ENCODE results near the gene ZNF829.

ZNF829 gene

DNA sequence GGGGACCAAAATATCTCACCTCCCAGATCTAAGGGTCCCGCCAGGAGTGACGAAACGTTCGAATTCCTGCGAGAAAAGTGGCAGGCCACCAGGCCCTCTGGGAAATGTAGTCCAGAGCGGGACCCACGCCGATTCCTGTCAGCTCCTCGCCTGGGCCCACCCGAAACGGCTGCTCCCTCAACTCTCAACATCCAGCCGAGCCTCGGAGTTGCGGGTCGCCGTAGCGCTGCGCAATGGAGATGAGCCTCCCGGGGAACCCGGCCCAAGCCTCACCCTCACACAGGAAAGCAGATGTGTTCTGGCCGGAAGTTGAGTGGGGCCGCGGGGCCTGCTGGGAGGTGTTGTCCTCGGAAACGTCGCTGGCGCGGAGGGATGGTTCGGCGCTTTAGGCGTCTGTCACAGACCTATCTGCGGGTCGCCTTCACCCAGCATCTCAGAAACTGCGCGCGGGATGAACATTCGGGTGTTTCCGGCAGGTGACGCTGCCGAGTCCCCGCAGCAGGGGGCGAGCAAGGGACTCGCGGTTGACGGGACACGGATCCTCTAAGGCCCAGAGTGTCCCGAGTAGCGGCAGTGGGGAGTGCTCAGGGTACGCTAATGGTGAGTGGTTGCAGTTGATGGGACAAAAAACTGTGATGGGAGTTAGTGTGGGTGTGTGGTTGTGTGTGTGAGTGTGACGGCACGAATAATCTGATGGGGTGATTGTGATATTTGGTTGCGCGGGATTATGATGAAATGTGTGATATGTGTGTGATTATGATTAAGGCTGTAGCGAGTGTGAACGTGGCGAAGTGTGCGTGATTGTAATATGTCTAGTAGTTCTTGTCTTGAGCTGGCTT, at the start of gene ZNF829, which contains the start of gene ZNF568:
TSS of gene ZNF829 (minus strand) at position 300 of the 839 bp plus-strand sequence. CDS start 1,124 bp downstream, outside the sequence.
TSS of gene ZNF568 (plus strand) at position 341 of the 839 bp plus-strand sequence. CDS start 6,439 bp downstream, outside the sequence.
- DNase-seq: peak; percentile 83

DNA sequence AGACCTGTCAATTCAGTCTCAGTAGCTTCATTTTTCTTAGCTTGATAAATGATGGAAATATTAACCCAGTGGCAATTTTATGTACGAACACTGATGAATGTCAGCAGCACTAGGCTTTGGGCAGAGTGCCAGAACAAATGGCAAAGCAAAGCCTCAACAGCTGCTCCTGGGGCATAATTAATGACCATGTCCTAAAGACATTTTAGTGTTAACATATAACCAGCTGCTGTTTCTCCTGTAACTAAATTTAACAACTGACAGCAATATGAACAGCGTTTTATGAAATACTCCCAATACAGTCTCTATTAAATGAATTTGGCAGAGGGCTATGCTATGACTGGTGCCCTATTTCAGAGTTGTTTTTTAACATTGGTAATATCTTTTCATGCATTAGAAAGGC, 47.2 kb upstream of the ZNF829 start:
- no peak for DNase-seq

DNA sequence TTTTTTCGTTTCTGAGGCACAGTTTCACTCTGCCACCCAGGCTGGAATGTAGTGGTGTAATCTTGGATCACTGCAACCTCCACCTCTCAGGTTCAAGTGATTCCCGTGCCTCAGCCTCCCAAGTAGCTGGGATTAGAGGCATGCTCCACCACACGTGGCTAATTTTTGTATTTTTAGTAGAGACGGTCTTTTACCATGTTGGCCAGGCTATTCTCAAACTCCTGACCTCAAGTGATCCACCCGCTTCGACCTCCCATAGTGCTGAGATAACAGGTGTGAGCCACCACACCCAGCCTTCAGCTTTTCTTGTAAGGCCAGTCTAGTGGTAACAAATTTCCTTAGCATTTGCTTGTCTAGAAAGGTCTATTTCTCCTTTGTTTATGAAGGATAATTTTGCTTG, 46.3 kb upstream of the ZNF829 start:
- DNase-seq: no peak

DNA sequence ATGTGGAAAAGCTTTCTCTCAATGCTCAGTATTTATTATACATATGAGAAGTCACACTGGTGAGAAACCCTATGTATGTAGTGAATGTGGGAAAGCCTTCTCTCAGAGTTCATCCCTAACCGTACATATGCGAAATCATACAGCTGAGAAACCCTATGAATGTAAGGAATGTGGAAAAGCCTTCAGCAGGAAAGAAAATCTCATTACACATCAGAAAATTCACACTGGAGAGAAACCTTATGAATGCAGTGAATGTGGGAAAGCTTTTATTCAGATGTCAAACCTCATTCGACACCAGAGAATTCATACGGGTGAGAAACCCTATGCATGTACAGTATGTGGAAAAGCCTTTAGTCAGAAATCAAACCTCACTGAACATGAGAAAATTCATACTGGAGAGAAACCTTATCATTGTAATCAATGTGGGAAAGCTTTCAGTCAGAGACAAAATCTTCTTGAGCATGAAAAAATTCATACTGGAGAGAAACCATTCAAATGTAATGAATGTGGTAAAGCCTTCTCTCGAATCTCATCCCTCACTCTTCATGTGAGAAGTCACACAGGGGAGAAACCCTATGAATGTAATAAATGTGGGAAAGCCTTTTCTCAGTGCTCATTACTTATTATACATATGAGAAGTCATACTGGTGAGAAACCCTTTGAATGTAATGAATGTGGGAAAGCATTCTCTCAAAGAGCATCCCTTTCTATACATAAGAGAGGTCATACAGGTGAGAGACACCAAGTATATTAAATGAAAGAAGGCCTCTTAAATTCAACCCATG, 34.4 kb upstream of the ZNF829 start:
- no peak for DNase-seq

DNA sequence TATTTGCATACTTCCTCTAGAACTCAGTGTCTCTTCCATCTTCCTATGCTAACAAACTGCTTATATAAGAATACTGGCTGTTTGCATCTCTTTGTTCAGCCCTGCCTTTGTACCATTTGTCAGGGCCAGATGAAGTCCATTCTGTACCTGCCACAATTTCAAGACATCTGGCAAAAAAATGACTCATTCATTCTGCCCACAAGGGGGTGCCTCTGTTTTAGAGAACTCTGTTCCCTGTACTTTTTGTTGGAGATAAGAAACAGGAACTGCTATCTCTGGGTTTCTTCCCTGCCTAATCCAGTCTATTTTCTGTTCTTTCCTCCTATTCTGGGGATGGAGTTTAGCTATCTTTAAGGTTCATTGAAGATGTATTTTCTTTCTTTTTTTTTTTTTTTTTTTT, 23.1 kb upstream of the ZNF829 start:
- no peak for DNase-seq

DNA sequence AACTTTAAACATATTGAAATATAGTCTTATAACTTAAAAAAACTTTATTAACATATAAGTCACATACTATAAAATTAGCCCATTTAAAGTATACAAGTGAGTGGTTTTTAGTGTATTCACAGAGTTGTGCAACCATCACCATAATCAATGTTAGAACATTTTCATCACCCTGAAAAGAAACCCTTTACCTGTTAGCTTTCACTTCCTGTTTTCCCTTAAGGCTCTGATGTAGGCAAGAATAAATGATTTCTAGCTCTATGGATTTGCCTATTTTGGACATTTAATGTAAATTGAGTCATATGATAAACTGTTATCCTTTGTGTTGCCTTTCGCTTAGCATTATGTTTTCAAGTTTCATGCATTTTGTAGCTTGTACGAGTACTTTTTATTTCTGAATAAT, 15.6 kb upstream of the ZNF829 start:
- DNase-seq: no peak

DNA sequence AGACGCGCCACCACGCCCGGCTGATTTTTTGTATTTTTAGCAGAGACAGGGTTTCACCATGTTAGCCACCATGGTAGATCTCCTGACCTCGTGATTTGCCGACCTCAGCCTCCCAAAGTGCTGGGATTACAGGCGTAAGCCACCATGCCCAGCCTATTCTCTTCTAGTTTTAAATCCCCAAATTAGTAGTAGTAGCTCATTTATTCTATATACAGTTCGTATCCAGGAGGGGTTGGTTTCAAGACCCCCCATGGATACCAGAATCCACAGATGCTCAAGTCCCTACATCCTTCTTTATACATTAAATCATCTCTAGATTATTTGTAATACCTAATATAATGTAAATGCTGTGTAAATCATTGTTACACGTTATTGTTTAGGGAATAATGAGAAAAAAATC, 2.0 kb upstream of the ZNF829 start:
- no peak for DNase-seq

DNA sequence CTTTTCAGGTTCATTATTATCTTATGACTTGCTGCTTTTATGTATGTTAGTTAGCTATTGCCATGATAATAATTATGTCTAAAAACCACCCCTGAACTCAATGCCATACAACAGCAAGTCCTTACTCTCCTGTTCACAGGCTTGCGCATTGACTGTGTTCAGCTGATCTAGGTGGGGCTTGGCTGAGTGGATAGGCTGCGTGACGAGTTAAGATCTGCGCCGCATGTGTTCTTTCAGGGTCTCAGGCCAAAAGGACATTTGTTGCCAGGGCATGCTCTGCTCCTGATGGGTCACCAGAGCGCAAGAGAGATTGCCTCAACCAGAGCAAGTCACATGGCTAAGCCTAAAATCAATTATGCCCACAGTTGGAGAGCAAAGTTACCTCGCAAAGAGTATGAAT, 900 bp upstream of the ZNF829 start:
- DNase-seq: no peak

DNA sequence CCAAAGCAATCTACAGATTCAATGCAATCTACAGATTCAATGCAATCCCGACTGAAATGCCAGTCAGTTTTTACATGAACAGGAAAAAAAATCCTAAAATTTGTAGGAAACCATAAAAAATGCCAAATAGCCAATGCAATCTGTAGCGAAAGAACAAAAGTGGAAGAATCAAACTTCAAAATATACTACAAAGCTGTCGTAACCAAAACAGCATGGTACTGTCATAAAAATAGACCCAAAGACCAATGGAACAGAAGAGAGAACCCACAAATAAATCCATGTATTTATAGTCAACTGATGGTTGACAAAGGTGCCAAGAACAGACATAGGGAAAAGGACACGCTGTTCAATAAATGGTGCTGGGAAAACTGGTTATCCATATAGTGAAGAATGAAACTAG, 17.7 kb downstream of the ZNF829 start:
- no peak for DNase-seq

DNA sequence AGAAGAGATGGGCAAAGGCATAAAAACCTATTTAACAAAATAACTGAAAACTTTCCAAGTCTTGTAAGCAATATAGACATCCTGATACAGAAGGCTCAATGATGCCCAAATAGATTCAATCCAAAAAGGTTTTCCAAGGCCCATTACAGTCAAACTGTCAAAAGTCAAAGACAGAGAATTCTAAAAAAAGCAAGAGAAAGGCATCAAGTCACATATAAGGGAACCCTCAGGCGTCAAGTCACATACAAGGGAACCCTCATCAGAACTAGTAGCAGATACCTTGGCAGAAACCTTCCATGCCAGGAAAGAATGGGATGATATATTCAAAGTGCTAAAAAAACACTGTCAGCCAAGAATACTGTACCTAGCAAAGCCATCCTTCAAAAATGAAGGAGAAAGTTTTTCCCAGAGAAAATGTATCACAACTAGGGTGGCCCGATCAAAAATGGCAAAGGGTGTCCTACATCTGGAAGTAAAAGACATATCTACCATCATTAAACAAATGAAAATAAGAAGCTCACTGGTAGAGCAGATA, 21.2 kb downstream of the ZNF829 start:
- no peak for DNase-seq

DNA sequence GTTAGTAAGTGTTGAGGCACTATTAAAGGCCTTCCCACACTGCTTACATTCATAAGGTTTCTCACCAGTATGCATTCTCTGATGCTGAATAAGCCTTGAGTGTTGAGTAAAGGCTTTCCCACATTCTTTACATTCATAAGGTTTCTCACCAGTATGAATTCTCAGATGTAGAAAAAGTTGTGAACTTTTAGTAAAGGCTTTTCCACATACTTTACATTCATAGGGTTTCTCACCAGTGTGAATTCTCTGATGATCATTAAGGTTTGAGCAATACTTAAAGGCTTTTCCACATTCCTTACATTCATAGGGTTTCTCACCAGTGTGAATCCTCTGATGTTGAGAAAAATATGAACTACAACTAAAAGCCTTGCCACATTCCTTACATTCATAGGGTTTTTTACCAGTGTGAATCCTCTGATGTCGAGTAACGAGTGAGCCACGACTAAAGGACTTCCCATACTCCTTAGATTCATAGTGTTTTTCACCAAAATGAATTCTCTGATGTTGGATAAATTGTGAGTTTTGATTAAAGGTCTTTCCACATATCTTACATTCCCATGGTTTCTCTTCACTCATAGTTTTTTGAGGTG, 24.2 kb downstream of the ZNF829 start:
- DNase-seq: no peak

DNA sequence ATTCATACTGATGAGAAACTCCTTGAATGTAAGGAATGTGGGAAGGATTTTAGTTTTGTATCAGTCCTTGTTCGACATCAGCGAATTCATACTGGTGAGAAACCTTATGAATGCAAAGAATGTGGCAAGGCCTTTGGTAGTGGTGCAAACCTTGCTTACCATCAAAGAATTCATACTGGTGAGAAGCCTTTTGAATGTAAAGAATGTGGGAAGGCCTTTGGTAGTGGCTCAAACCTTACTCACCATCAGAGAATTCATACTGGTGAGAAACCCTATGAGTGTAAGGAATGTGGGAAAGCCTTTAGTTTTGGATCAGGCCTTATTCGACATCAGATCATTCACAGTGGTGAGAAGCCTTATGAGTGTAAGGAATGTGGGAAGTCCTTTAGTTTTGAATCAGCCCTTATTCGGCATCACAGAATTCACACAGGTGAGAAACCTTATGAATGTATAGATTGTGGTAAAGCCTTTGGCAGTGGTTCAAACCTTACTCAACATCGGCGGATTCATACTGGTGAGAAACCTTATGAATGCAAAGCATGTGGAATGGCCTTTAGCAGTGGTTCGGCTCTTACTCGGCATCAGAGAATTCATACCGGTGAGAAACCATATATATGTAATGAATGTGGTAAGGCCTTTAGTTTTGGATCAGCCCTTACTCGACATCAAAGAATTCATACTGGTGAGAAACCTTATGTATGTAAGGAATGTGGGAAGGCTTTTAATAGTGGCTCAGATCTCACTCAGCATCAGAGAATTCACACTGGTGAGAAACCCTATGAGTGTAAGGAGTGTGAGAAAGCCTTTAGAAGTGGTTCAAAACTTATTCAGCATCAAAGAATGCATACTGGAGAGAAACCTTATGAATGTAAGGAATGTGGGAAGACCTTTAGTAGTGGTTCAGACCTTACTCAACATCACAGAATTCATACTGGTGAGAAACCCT, 38.8 kb downstream of the ZNF829 start:
- DNase-seq: no peak

DNA sequence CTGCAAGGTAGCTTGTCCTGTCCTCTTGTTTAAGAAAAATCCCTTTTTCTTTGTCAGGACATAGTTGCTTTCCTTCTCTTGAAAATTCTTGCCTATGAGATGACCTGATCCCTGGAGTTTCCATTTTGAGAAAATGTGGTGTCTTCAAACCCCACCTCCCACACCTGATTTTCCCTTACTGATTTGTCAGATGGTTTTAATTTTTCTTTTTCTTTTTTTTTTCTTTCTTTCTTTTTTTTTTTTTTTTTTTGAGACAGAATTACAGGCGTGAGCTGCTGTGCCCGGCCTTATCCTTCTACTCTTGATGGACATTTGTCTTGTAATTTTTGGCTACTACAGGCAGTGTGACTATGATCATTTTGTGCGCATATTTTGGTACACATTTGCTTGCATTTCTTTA, 64.2 kb downstream of the ZNF829 start:
- DNase-seq: no peak

DNA sequence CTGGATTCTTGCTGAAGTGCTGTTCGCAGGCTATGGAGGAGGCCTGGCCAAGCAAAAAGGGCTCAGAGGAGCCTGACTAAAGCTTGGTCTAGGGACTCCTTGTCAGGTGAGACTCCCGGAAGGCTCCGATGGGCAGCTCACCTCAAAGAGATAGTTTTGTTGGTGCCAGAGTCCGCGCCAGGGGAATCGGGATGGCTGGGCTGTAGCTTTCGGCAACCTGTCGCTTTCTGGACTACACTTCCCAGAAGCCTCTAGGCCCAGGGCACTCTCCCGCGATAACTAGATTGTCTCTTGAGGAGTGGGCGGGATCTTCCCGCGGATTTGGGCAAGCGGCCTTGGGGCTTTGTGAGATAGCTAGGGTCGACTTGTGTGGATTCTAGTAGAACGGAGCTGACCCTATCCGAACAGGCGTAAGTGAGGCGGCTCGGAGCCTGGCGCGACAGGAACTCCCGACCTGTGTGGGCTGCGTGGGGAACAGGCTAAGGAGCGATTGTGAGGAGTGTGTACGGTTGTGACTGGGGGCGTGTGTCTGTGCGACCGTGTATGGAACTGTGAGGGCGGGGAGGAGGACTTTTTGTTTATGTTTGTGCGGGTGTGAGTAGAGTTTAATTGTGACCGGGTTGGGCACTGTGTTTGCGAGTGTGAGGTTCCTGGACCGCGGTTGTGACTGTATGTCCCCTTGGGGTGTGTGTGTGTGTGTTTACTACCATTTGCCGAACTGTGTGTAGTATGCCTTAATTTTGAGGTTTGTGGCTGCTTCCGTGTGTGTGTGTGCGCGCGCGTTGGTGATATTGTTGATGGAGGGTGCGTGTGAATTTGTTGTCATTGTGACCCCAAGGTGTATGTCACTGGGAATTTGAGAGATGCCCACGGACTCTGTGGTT, 65.3 kb downstream of the ZNF829 start, which contains the start of gene ZNF345:
TSS of gene ZNF345 (plus strand) at position 318 of the 884 bp plus-strand sequence. CDS start 25,955 bp downstream, outside the sequence.
- DNase-seq: peak; percentile 66 to 67

DNA sequence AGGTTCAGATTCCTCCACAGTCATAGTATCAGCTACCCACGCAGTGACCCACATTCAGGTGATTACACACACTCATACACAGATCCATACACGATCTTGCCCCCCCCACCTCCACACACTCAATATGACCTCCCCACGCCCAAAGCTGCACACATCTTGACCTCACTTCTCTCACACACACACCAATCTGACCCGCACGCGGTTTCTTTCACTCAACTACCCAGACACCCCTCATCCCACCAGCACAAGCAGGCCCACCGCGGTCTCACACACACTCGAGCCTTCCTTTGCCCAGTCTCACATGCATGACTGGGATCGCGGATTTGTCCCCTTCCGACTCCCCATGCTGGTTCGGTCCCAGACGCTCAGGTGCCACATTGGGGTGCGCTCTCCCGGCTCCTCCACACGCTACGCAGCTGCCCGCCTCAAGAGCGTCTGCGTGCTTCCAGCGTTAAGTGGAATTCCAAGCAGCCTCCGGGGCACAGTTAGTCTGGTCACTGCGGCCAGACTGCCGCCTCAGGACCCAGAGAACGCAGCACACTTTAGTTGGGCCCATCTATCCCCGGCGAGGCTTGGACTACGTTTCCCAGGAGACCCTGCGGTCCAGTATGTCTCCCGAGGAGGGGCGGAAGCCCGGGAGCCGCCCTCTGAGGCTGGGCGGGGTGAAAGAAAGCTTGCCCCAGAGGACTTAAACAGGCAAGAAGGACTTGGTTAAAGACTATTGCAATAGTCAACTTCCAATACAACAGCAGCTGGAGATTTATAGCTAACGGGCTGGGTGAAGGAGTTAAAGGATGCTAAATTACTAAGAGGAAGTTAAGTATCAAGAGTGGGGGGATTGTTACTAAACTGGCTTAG, 66.2 kb downstream of the ZNF829 start:
- peak; percentile 76 to 81 for DNase-seq

DNA sequence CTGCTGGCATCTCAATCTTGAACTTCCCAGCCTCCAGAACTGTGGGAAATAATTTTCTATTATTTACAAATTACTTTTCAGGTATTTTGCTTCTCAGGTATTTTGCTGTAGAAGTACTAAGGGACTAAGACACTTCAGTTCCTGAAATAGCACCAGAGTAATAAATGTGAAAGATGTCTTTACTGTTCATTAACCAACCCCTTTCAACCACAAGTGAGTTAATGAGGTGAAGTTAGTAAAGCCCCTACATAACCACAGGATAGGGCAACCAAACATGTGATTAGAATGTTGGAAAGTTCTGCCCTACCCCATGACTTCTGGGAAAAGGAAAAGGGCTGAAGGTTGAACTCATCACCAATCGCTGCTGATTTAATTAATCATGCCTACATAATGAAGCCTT, 68.1 kb downstream of the ZNF829 start:
- DNase-seq: no peak

DNA sequence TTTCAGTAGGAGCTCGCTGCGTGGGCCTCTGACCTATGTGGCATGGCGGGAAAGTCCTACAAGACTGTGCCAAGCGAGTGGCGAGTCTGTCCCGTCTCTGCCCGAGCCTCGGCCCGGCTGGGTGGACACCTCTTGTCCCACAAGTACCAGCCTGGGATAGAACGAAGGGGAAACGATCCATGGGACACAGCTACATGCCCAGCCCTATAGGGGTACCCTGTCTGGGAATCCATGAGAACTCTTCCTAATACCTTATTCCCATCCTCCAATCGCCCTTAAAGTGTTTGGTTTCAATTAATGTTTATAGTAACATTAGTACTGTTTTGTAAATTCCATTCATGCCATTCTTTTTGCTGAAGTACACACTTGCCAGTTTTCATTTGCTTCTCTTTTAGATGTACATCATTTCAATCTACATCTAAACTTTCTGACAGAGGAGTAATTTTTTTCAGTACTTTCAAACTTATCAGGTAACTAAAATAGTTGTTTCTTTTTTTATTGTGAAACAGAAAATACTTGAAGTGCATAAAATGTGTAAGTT, 77.2 kb downstream of the ZNF829 start:
- DNase-seq: no peak

Measured in stimulated activated CD4-positive, alpha-beta T cell treated with anti-CD3 and anti-CD28 coated beads, Interleukin-2, amount 100 ng/mL, for 48 hours (primary cell).